Activated CD8-positive, alpha-beta T cell treated with anti-CD3 and anti-CD28 coated beads for 36 hours (primary cell): ENCODE measurements around the gene PINK1. TPM values are rescaled to one million over a fixed set of nuclear protein-coding genes. Genes with fewer than 3 reads are reported as not detected.

Experiments used
- ATAC-seq: fragments of 200-7000 bp; cut with Tn5 transposase; one replicate; pipeline ENCODE4 v1.10.0; 2021; ENCODE audit warnings: mild to moderate bottlenecking, moderate library complexity
- CTCF ChIA-PET: fragments of 350-600 bp; sonication (Branson Sonifier 250); formaldehyde crosslinking; loops from one replicate; lab custom pipeline; 2021; ENCODE audit warnings: antibody characterized with exemption; lab: Charles Lee
- POLR2A ChIA-PET: fragments of 350-600 bp; sonication (Branson Sonifier 250); formaldehyde crosslinking; loops from one replicate; lab custom pipeline; 2021; ENCODE audit warnings: antibody characterized with exemption; lab: Charles Lee
- DNase-seq: peaks from one replicate; pipeline ENCODE4 v3.0.0-alpha.2; 2020
- H3K27ac Mint-ChIP-seq: one replicate; pipeline ENCODE4 v1.8.0; 2021; ENCODE audit warnings: mild to moderate bottlenecking, mixed read lengths
- H3K27me3 Mint-ChIP-seq: one replicate; pipeline ENCODE4 v1.8.0; 2021; ENCODE audit warnings: mixed read lengths
- H3K36me3 Mint-ChIP-seq: one replicate; pipeline ENCODE4 v1.8.0; 2021; ENCODE audit warnings: low read depth, mixed read lengths
- H3K4me1 Mint-ChIP-seq: one replicate; pipeline ENCODE4 v1.8.0; 2021; ENCODE audit warnings: low read depth, mixed read lengths
- H3K4me3 Mint-ChIP-seq: one replicate; pipeline ENCODE4 v1.8.0; 2021; ENCODE audit warnings: mild to moderate bottlenecking, moderate library complexity, mixed read lengths
- H3K9me3 Mint-ChIP-seq: one replicate; pipeline ENCODE4 v1.8.0; 2021; ENCODE audit warnings: mixed read lengths
- CTCF ChIP-seq: fragments of 200-600 bp; IDR thresholded peaks from one replicate; pipeline ENCODE4 v1.8.0; 2022; ENCODE audit warnings: antibody characterized with exemption, mild to moderate bottlenecking
- intact Hi-C: fragments of 100-400 bp; cut with micrococcal nuclease; formaldehyde crosslinking; loops from one replicate; pipeline ENCODE4 v1.10.0; 2022
- total RNA-seq, 2 experiments: library from RNA; stranded (reverse); gene quantifications; one replicate each; pipeline ENCODE4 v1.2.3, GENCODE V29; 2021

PINK1 gene
- total RNA-seq, 2 experiments from 2014 or later, result 2.7 to 3.3 TPM

GRCh38 chr1:20658166-20658915 lies 25.1 kb downstream of the PINK1 start:
- DNase-seq (peak; percentile 23), ATAC-seq (no peak)
- ChIA-PET POLR2A (interaction anchor here (0.6 to 3.6 kb wide), 3 partner anchors 10 to 162 kb away, joined by 3 to 19 read pairs (median 3); partner anchors contain the start of gene MUL1), CTCF (interaction anchor here (0.8 kb wide), 1 partner anchor 37 kb away, joined by 3 read pairs; no protein-coding TSS in a partner anchor)
- Mint-ChIP-seq H3K27me3 (no peaks in the 10 kb centered on the region), H3K4me1 (peaks cover 36% of the 10 kb centered on the region), H3K36me3 (peaks cover 54% of the 10 kb centered on the region), H3K4me3 (peak overlapping the region; percentile 85), H3K9me3 (no peaks in the 10 kb centered on the region), H3K27ac (peak overlapping the region; percentile 99)
- TF ChIP-seq CTCF, result no peak
- intact Hi-C loops, result no loop called here

GRCh38 chr1:20660363-20660762 lies 27.1 kb downstream of the PINK1 start:
- TF ChIP-seq CTCF, result no peak
- no peak for DNase-seq
- H3K4me1 Mint-ChIP-seq, result peaks cover 36% of the 10 kb centered on the region
- H3K27ac Mint-ChIP-seq, result peak overlapping the region; percentile 99
- no peaks in the 10 kb centered on the region for H3K27me3 Mint-ChIP-seq
- H3K9me3 Mint-ChIP-seq, result no peaks in the 10 kb centered on the region
- CTCF ChIA-PET, result interaction anchor here (0.9 to 2.7 kb wide), 6 partner anchors 20 to 594 kb away, joined by 3 to 20 read pairs (median 5); partner anchors contain the start of gene PINK1
- intact Hi-C loops, result no loop called here
- ATAC-seq, result no peak
- POLR2A ChIA-PET, result interaction anchor here (0.7 to 3.6 kb wide), 6 partner anchors 12 to 666 kb away, joined by 3 to 19 read pairs (median 3); no protein-coding TSS in a partner anchor
- H3K36me3 Mint-ChIP-seq, result peaks cover 41% of the 10 kb centered on the region
- H3K4me3 Mint-ChIP-seq, result peak overlapping the region; percentile 85

GRCh38 chr1:20660847-20661206 lies 27.6 kb downstream of the PINK1 start:
- POLR2A ChIA-PET, result interaction anchor here (0.7 to 3.6 kb wide), 7 partner anchors 12 to 666 kb away, joined by 3 to 19 read pairs (median 4); no protein-coding TSS in a partner anchor
- CTCF ChIA-PET, result interaction anchor here (0.9 to 2.7 kb wide), 8 partner anchors 20 to 593 kb away, joined by 3 to 20 read pairs (median 4); partner anchors contain the start of gene PINK1
- H3K27ac Mint-ChIP-seq, result peak overlapping the region; percentile 99
- DNase-seq (peak; percentile 34), ATAC-seq (no peak)
- peak overlapping the region; percentile 85 for H3K4me3 Mint-ChIP-seq
- H3K27me3 Mint-ChIP-seq, result no peaks in the 10 kb centered on the region
- H3K36me3 Mint-ChIP-seq, result peaks cover 36% of the 10 kb centered on the region
- H3K9me3 Mint-ChIP-seq, result no peaks in the 10 kb centered on the region
- H3K4me1 Mint-ChIP-seq, result peaks cover 39% of the 10 kb centered on the region
- intact Hi-C loops, result no loop called here
- no peak for TF ChIP-seq CTCF

- CTCF ChIA-PET, result interaction anchor here (0.7 to 2.7 kb wide), 9 partner anchors 11 to 593 kb away, joined by 3 to 20 read pairs (median 4); partner anchors contain the start of gene PINK1
- H3K4me1 Mint-ChIP-seq, result peaks cover 39% of the 10 kb centered on the region
- DNase-seq (peak; percentile 97), ATAC-seq (peak; percentile 96)
- peak within 1 kb of the TSS; percentile 85 for H3K4me3 Mint-ChIP-seq
- peaks cover 32% of the 10 kb centered on the region for H3K36me3 Mint-ChIP-seq
- no peaks in the 10 kb centered on the region for H3K27me3 Mint-ChIP-seq
- TF ChIP-seq CTCF, result no peak
- POLR2A ChIA-PET, result interaction anchor here (0.9 to 1.4 kb wide), 4 partner anchors 17 to 22 kb away, joined by 3 to 5 read pairs (median 4); no protein-coding TSS in a partner anchor
- intact Hi-C loops, result no loop called here
- H3K9me3 Mint-ChIP-seq, result no peaks in the 10 kb centered on the region
- peak within 1 kb of the TSS; percentile 99 for H3K27ac Mint-ChIP-seq
These were observed 28.2 kb downstream of the PINK1 start, which contains the start of gene DDOST for GRCh38 chr1:20661207-20662109. DDOST (minus strand) TSS chr1:20661369; CDS start chr1:20661350, 19 bp downstream.
